HEK293 (cell line): ENCODE data around the gene SOX13.

Source experiments
- CTCF ChIA-PET: fragments of 350-600 bp; formaldehyde crosslinking; extraction: SDS; loops from one replicate; lab custom pipeline; 2021; ENCODE audit warnings: antibody characterized with exemption; lab: Yijun Ruan, JAX
- POLR2A ChIA-PET: fragments of 300-600 bp; formaldehyde crosslinking; extraction: SDS; loops from one replicate; lab custom pipeline; 2020; ENCODE audit warnings: antibody characterized with exemption, inconsistent platforms; lab: Yijun Ruan, JAX
- H3K27ac ChIP-seq: fragments of 200-500 bp; sonication (Bioruptor generic); 2 replicates; pipeline ENCODE4 v1.5.1; 2014; ENCODE audit warnings: low read depth, low read length, control low read depth, inconsistent platforms; ENCODE audit errors: extremely low read depth
- H3K36me3 ChIP-seq, 2 experiments: fragments of 200-500 bp in 1 of 2; sonication (Bioruptor generic) in 1 of 2; 1 replicate in 1 of 2; 2 replicates in 1 of 2; pipeline ENCODE4 v1.5.1; 2014 to 2017; ENCODE audit warnings: inconsistent platforms in 2 of 2, low read length in 2 of 2; ENCODE audit not compliant: control insufficient read depth in 2 of 2, insufficient read depth in 1 of 2
- H3K4me1 ChIP-seq: fragments of 200-500 bp; sonication (Bioruptor generic); 2 replicates; pipeline ENCODE4 v1.5.1; 2014; ENCODE audit warnings: mild to moderate bottlenecking, low read length, inconsistent platforms; ENCODE audit not compliant: control insufficient read depth, insufficient read depth
- H3K4me3 ChIP-seq: 2 replicates; pipeline ENCODE4 v1.5.1; 2011; ENCODE audit warnings: low read depth, mild to moderate bottlenecking, control low read depth, low read length, moderate library complexity
- H3K9me3 ChIP-seq: fragments of 200-500 bp; sonication (Bioruptor generic); 2 replicates; pipeline ENCODE4 v1.5.1; 2014; ENCODE audit warnings: low read depth, low read length, inconsistent platforms; ENCODE audit not compliant: control insufficient read depth, insufficient read depth
- KLF17 ChIP-seq: fragments of 450-650 bp; formaldehyde crosslinking; IDR thresholded peaks from 2 replicates; pipeline ENCODE4 v1.5.1; 2016; ENCODE audit warnings: missing biosample characterization, missing genetic modification characterization
- PRDM4 ChIP-seq: fragments of 450-650 bp; formaldehyde crosslinking; IDR thresholded peaks from 2 replicates; pipeline ENCODE4 v1.5.1; 2017; ENCODE audit warnings: missing biosample characterization, missing genetic modification characterization
- ZBTB1 ChIP-seq: fragments of 450-650 bp; formaldehyde crosslinking; IDR thresholded peaks from 2 replicates; pipeline ENCODE4 v1.5.1; 2016; ENCODE audit warnings: missing biosample characterization, missing genetic modification characterization
- ZBTB11 ChIP-seq: fragments of 450-650 bp; formaldehyde crosslinking; conservative IDR thresholded peaks from 2 replicates; pipeline ENCODE4 v1.5.1; 2016; ENCODE audit warnings: low read depth, missing biosample characterization, missing genetic modification characterization
- ZBTB48 ChIP-seq: fragments of 450-650 bp; formaldehyde crosslinking; IDR thresholded peaks from 2 replicates; pipeline ENCODE4 v1.5.1; 2016; ENCODE audit warnings: missing biosample characterization, missing genetic modification characterization
- ZIC2 ChIP-seq: fragments of 450-650 bp; formaldehyde crosslinking; IDR thresholded peaks from 2 replicates; pipeline ENCODE4 v1.5.1; 2016; ENCODE audit warnings: missing biosample characterization, missing genetic modification characterization
- ZNF140 ChIP-seq: fragments of 450-650 bp; formaldehyde crosslinking; IDR thresholded peaks from 2 replicates; pipeline ENCODE4 v1.5.1; 2016; ENCODE audit warnings: missing biosample characterization, missing genetic modification characterization
- ZNF221 ChIP-seq: fragments of 450-650 bp; formaldehyde crosslinking; IDR thresholded peaks from 2 replicates; pipeline ENCODE4 v1.5.1; 2017; ENCODE audit warnings: missing biosample characterization, missing genetic modification characterization, borderline replicate concordance
- ZNF404 ChIP-seq: fragments of 450-650 bp; formaldehyde crosslinking; IDR thresholded peaks from 2 replicates; pipeline ENCODE4 v1.5.1; 2017; ENCODE audit warnings: missing biosample characterization, missing genetic modification characterization
- ZNF423 ChIP-seq: fragments of 450-650 bp; formaldehyde crosslinking; IDR thresholded peaks from 2 replicates; pipeline ENCODE4 v1.5.1; 2016; ENCODE audit warnings: missing biosample characterization, missing genetic modification characterization
- ZNF514 ChIP-seq: fragments of 450-650 bp; formaldehyde crosslinking; IDR thresholded peaks from 2 replicates; pipeline ENCODE4 v1.5.1; 2016; ENCODE audit warnings: missing biosample characterization, missing genetic modification characterization
- ZNF555 ChIP-seq: fragments of 450-650 bp; formaldehyde crosslinking; conservative IDR thresholded peaks from 2 replicates; pipeline ENCODE4 v1.5.1; 2017; ENCODE audit warnings: missing biosample characterization, mild to moderate bottlenecking, missing genetic modification characterization, inconsistent platforms
- ZNF561 ChIP-seq: fragments of 450-650 bp; IDR thresholded peaks from 2 replicates; pipeline ENCODE4 v1.5.1; 2018; ENCODE audit warnings: missing biosample characterization, missing genetic modification characterization, borderline replicate concordance
- ZNF580 ChIP-seq: fragments of 450-650 bp; formaldehyde crosslinking; IDR thresholded peaks from 2 replicates; pipeline ENCODE4 v1.5.1; 2016; ENCODE audit warnings: missing biosample characterization, missing genetic modification characterization
- ZNF585B ChIP-seq: fragments of 450-650 bp; formaldehyde crosslinking; IDR thresholded peaks from 2 replicates; pipeline ENCODE4 v1.5.1; 2016; ENCODE audit warnings: missing biosample characterization, missing genetic modification characterization
- ZNF677 ChIP-seq: fragments of 450-650 bp; IDR thresholded peaks from 2 replicates; pipeline ENCODE4 v1.5.0; 2018; ENCODE audit warnings: missing biosample characterization, mild to moderate bottlenecking, missing genetic modification characterization, moderate library complexity
- ZNF704 ChIP-seq: fragments of 450-650 bp; formaldehyde crosslinking; IDR thresholded peaks from 2 replicates; pipeline ENCODE4 v1.5.1; 2016; ENCODE audit warnings: missing biosample characterization, missing genetic modification characterization
- ZNF747 ChIP-seq: fragments of 450-650 bp; formaldehyde crosslinking; IDR thresholded peaks from 2 replicates; pipeline ENCODE4 v1.5.1; 2016; ENCODE audit warnings: missing biosample characterization, missing genetic modification characterization

The SOX13 gene

GRCh38 chr1:204094313-204094729 lies 21.4 kb downstream of the SOX13 start (continued):
- TF ChIP-seq ZNF514 (no peak), ZNF580 (tag by site-specific recombination) (no peak), ZNF747 (no peak)

- Histone ChIP-seq H3K4me1 (peaks cover 6% of the 10 kb centered on the region; the same call in 1 of the 2 replicates), H3K4me3 (no peak overlapping the region), H3K9me3 (no peaks in the 10 kb centered on the region), H3K27ac (no peak overlapping the region), H3K36me3 (no peaks in the 10 kb centered on the region)
- TF ChIP-seq ZNF423 (no peak), ZNF404 (tag by site-specific recombination) (no peak), ZNF704 (tag by site-specific recombination) (no peak), PRDM4 (tag by site-specific recombination) (no peak; the same call in 1 of the 2 replicates), ZNF140 (tag by site-specific recombination) (no peak), ZNF585B (tag by site-specific recombination) (no peak), ZBTB1 (tag by site-specific recombination) (no peak), ZNF677 (tag by site-specific recombination) (no peak), ZIC2 (tag by site-specific recombination) (no peak), ZNF221 (tag by site-specific recombination) (no peak), ZNF561 (tag by site-specific recombination) (no peak), ZBTB48 (tag by site-specific recombination) (no peak), KLF17 (no peak), ZBTB11 (tag by site-specific recombination) (no peak), ZNF555 (no peak)
- ChIA-PET CTCF (no interaction called here), POLR2A (no interaction called here)
Measured at GRCh38 chr1:204094856-204095634, 22.1 kb downstream of the SOX13 start.
